LNCaP clone FGC (cell line): Measurements from ENCODE around the gene ZBTB20.
A peak's percentile ranks its signal among the peaks of the same experiment; 100 is the strongest.

Source experiments
- DNase-seq: peaks from one replicate; pipeline ENCODE4 v3.0.0-alpha.2; 2011; ENCODE audit warnings: low read depth
- H3K4me3 ChIP-seq: 2 replicates; pipeline ENCODE4 v1.5.1; 2011; ENCODE audit warnings: mild to moderate bottlenecking, low read depth, low read length, control low read depth
- TF ChIP-seq, protein P1 (sequence below): IDR thresholded peaks from 2 replicates; pipeline ENCODE4 v1.5.1; 2012; ENCODE audit warnings: mild to moderate bottlenecking; ENCODE audit not compliant: control insufficient read depth, insufficient read depth; ENCODE audit errors: extremely low read depth

Gene ZBTB20

DNA sequence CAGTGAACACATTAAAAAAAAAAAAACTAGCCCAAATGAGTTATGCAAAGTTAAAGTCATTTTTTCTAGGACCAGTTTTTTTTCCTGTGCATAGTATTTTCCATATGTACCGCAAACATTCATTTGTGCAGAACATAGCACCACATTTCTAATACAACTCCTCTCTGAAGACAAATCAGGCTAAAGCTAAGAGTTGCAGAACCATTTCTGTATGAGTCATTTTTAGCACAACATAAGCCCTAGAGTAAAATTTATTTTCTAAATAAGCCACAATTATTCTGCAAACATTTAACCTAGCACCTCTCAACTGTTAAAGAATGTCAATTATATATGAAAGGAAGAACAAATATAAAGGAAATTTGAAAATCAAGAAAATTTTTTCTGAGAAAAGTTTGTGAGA lies 477.5 kb downstream of the ZBTB20 start:
- TF ChIP-seq, protein P1, sequence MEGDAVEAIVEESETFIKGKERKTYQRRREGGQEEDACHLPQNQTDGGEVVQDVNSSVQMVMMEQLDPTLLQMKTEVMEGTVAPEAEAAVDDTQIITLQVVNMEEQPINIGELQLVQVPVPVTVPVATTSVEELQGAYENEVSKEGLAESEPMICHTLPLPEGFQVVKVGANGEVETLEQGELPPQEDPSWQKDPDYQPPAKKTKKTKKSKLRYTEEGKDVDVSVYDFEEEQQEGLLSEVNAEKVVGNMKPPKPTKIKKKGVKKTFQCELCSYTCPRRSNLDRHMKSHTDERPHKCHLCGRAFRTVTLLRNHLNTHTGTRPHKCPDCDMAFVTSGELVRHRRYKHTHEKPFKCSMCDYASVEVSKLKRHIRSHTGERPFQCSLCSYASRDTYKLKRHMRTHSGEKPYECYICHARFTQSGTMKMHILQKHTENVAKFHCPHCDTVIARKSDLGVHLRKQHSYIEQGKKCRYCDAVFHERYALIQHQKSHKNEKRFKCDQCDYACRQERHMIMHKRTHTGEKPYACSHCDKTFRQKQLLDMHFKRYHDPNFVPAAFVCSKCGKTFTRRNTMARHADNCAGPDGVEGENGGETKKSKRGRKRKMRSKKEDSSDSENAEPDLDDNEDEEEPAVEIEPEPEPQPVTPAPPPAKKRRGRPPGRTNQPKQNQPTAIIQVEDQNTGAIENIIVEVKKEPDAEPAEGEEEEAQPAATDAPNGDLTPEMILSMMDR = no peak
- DNase-seq = no peak
- H3K4me3 ChIP-seq = no peak overlapping the region

DNA sequence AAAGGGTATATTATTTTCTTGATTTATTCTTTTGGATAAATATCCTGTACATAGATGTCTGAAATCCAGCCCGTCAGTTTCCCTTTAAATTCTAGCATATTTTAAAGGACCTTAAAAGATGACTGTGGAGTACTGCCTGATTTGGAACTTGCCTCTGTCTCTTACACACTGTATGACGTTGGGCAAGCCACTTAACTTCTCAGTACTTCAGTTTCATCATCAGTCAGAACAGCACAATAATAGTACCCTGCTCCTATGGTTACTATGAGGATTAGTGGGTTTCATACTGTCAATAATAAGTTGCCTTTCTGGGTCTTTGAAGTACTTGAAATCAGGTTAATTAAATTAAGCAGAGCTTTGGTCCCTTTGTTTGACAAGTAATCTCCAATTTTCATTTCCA lies 479.0 kb downstream of the ZBTB20 start:
- TF ChIP-seq, protein P1 = no peak

DNA sequence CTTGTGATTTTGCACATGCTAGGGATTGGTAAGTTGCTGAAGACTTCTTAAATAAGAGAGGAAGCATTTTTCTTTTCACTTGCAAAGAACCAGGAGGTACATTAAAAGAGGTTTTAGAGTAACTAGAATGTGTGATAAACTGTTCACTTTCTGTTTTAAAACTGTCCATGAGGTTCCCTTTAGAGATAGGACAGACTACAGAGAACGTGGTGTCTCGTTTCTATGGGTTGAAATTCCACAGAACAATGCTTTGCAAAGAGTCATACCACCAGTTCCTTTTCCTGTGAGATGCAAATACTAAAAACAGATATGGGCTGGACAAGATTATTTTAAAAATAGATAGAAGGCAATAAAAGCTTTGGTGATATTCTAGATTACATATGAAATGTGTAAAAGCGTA lies 480.5 kb downstream of the ZBTB20 start:
- no peak for DNase-seq
- H3K4me3 ChIP-seq = no peak overlapping the region
- TF ChIP-seq, protein P1 = no peak

More for the DNA sequence above, 479.0 kb downstream of the ZBTB20 start:
- H3K4me3 ChIP-seq = no peak overlapping the region
- no peak for DNase-seq

DNA sequence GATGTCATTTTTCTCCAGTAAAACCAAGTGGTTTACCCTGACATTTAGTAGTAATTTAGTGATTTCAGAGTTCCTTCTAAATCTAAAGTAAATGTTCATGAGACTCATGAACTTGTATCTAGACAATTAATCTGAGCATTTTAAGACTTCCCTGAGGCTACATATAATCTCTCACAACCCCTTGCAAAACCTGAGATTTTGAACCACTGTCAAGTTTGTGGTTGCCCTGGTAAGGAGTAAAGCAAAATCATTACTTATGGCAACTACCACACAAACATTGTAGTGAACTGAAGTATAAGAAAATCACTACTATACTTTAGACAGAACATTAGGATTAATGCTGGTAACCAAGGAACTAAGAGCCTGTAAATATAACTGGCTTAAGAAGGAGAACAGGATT lies 483.1 kb downstream of the ZBTB20 start:
- no peak overlapping the region for H3K4me3 ChIP-seq
- TF ChIP-seq, protein P1 = no peak
- DNase-seq = no peak

DNA sequence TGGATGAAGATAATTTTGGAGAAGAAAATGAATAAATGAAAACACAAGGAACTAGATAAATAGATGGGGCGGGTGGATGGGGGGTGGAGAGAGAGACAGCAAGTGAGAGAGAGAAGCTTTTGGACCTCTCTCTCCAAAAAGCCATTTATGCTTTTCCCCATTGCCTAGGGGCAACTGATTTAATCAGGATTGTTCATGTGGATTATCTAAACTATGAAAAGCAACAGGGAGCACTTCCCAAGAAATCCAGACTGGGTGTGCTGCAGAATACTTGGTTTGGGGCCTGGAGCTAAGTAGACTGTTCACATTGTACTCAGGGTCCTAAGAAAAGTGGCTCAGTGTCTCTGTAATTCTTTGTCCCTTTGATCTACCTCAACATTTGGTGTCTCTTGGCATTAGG lies 486.3 kb downstream of the ZBTB20 start:
- no peak for DNase-seq
- TF ChIP-seq, protein P1 = no peak
- no peak overlapping the region for H3K4me3 ChIP-seq

DNA sequence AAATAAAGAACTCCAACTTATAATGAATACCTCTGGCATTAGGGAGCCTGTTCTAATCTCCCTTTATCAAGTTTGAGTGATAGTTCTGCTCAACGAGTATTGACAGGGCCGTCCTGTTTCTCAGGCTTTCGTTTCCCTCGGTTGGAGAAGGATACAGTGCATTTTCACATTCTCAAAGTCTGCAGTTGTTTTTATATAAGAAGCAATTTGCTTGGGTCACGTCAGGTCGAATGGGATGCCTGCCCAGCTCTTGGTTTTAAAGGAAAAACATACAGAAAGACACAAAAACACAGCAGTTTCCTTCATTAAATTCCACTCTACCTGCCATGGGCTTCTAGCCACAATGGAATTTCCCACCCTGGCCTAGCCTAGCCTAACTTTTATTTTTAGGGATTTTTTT lies 487.0 kb downstream of the ZBTB20 start:
- TF ChIP-seq, protein P1 = no peak
- DNase-seq = peak; percentile 11

More for the DNA sequence above, 487.0 kb downstream of the ZBTB20 start:
- H3K4me3 ChIP-seq = no peak overlapping the region; the same call in 1 of the 2 replicates
